HepG2 (cell line): ENCODE results near the gene SYNPR.

ENCODE experiments used
- EP300 ChIP-seq, 3 experiments: sonication (generic) in 1 of 3; formaldehyde crosslinking in 1 of 3; IDR thresholded peaks; 2 replicates each; pipeline versions ENCODE4 v1.5.1 to v1.6.1; 2011 to 2020; ENCODE audit warnings: low read depth in 2 of 3, low read length in 2 of 3, borderline replicate concordance in 1 of 3, improper control_type of control experiment in 1 of 3, mild to moderate bottlenecking in 1 of 3, missing genetic modification reagents in 1 of 3, moderate library complexity in 1 of 3
- HOXA7 ChIP-seq: sonication (generic); formaldehyde crosslinking; IDR thresholded peaks from 2 replicates; pipeline ENCODE4 v1.8.1; 2022; ENCODE audit warnings: mild to moderate bottlenecking, missing genetic modification reagents, moderate library complexity
- JUND ChIP-seq: sonication (generic); formaldehyde crosslinking; IDR thresholded peaks from 2 replicates; pipeline ENCODE4 v1.8.0; 2022; ENCODE audit warnings: mild to moderate bottlenecking, missing genetic modification reagents

- TF ChIP-seq HOXA7 (CRISPR knock-in tag): no peak
- TF ChIP-seq EP300 (IDR thresholded peaks at IDR 0.05; ENCODE audit: low read depth in 2 of 2, low read length in 2 of 2): no peak
- TF ChIP-seq EP300 (CRISPR knock-in tag; IDR thresholded peaks at IDR 0.05; ENCODE audit: borderline replicate concordance): no peak
- TF ChIP-seq JUND (CRISPR knock-in tag): no peak
These were observed 184.6 kb downstream of the SYNPR start for GRCh38 chr3:63462732-63463131.
